OCI-M2 (cell line): Measurements from ENCODE around the gene ZSCAN10.
"Not testable (repeated sequence)": the region's sequence is repeated elsewhere in the genome, so short reads cannot be mapped to it uniquely, and the experiment has no call there.

Experiments
- DNase-seq: peaks from one replicate; lab custom pipeline; 2025; ENCODE audit not compliant: unreplicated experiment; lab: John Stamatoyannopoulos, UW

Gene ZSCAN10

GRCh38 chr16:3086596-3087242 is 12.4 kb downstream of the ZSCAN10 start:
- no peak for DNase-seq

- DNase-seq: no peak
Observed at GRCh38 chr16:3085868-3086595, 13.1 kb downstream of the ZSCAN10 start.

- no peak for DNase-seq
Observed at GRCh38 chr16:3084969-3085670, 14.0 kb downstream of the ZSCAN10 start.

GRCh38 chr16:3084491-3084890 is 14.6 kb downstream of the ZSCAN10 start:
- DNase-seq: no peak

- DNase-seq: not testable (repeated sequence)
Observed at GRCh38 chr16:3083408-3083807, 15.7 kb downstream of the ZSCAN10 start.

GRCh38 chr16:3081957-3082356 is 17.1 kb downstream of the ZSCAN10 start:
- not testable (repeated sequence) for DNase-seq

GRCh38 chr16:3080024-3080423 is 19.1 kb downstream of the ZSCAN10 start:
- no peak for DNase-seq

- DNase-seq: no peak
Observed at GRCh38 chr16:3076577-3076976, 22.5 kb downstream of the ZSCAN10 start.

- DNase-seq: not testable (repeated sequence)
Observed at GRCh38 chr16:3075946-3076345, 23.1 kb downstream of the ZSCAN10 start.

- no peak for DNase-seq
Observed at GRCh38 chr16:3075523-3075915, 23.6 kb downstream of the ZSCAN10 start.

- DNase-seq: no peak
Observed at GRCh38 chr16:3074860-3075522, 24.1 kb downstream of the ZSCAN10 start.

- DNase-seq: no peak
Observed at GRCh38 chr16:3073448-3073847, 25.6 kb downstream of the ZSCAN10 start.

GRCh38 chr16:3072576-3073263 is 26.4 kb downstream of the ZSCAN10 start:
- not testable (repeated sequence) for DNase-seq

GRCh38 chr16:3072148-3072547 is 26.9 kb downstream of the ZSCAN10 start:
- not testable (repeated sequence) for DNase-seq

GRCh38 chr16:3071655-3072054 is 27.4 kb downstream of the ZSCAN10 start:
- DNase-seq: no peak

- no peak for DNase-seq
Observed at GRCh38 chr16:3070608-3071111, 28.4 kb downstream of the ZSCAN10 start.

- not testable (repeated sequence) for DNase-seq
Observed at GRCh38 chr16:3069146-3069545, 29.9 kb downstream of the ZSCAN10 start.

GRCh38 chr16:3068487-3068886 is 30.6 kb downstream of the ZSCAN10 start:
- no peak for DNase-seq

GRCh38 chr16:3066440-3066748 is 32.7 kb downstream of the ZSCAN10 start:
- no peak for DNase-seq

GRCh38 chr16:3065742-3066439 is 33.2 kb downstream of the ZSCAN10 start:
- DNase-seq: no peak
